Cerebellar nuclear complex (tissue), 1 donor: ENCODE measurements around the gene CEP85L.

ENCODE experiments used
- DNase-seq, 2 experiments: peaks; one replicate each; lab custom pipeline; 2025; lab: John Stamatoyannopoulos, UW

The CEP85L gene

DNA sequence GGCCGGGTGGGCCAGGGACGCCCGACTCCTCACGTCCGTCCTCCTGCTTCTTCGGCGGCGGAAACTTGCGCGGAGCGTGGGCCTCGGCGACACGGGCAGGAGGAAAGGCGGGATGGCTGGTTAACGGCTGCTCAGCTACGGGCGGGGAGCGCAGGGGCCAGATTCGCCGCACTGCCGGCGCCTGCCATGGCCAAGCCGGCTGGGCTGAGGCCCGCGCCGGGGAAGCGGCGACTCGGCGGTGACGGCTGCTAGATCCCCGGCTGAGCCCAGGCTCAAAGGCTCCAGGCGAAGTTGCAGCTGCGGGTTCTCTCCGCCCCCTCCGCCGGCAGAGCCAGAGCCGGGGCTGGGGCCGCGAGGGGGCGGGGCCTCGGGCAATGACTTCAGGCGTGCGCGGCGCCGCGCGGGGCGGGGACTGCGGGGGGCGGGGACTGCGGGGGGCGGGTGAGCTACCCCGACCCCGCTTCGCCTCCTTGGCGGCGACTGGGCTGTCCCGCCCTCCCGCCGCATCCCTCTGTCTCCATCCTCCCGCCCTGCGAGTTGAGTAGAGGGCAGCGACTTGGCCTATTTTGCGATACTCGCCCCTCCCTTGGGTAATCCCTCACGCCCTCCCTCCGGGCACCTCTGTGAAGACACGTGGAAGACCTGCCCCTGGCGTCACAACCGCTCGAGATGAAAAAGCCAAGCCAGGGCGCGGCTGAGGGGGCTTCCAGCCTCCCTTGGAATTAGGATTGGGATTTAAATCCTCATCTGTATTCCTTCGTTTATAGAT is at the start of gene CEP85L:
TSS of gene CEP85L (minus strand) at position 310 of the 769 bp plus-strand sequence. CDS start 322 bp downstream, outside the sequence.
- DNase-seq = peak; percentile 14 to 69

- DNase-seq = no peak
These were observed 49.1 kb upstream of the CEP85L start for GRCh38 chr6:118700531-118700930.

DNA sequence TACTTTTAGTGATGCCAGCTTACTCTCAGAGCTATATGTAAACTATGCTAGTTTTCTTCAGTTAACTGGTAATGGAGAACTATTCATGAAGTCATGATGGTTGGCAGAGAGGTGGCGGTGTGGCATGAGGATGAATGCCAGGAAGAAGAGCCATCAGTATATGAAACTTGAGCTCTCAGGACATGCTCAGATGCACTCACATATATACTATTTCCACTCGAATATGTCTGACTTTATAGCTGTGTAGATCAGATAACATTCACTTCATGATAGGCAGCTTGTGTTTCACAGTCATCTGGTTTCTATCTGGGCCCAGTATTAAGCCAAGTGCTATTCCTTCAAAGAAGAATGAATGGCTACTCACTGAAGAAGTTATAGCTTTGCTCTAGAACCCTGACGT is 46.2 kb upstream of the CEP85L start:
- DNase-seq = no peak

DNA sequence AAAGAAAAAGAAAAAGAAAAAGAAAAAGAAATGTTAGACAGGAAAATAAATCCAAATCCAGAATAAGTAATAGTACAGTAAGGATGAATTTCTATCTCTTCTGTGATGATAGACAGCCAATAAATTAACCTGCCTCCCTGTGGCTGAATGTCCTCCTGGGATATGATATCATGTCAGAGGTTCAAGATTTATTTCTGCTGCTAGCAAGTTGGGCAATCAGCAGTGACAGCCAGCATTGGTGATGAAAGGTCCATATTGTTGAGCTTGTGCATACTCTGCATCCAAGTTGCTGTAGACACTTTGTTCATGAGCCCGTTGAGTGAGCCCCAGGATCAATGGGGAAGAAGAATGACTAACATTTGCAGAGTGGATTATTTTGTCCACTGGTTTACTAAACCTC is 44.9 kb upstream of the CEP85L start:
- no peak for DNase-seq

DNA sequence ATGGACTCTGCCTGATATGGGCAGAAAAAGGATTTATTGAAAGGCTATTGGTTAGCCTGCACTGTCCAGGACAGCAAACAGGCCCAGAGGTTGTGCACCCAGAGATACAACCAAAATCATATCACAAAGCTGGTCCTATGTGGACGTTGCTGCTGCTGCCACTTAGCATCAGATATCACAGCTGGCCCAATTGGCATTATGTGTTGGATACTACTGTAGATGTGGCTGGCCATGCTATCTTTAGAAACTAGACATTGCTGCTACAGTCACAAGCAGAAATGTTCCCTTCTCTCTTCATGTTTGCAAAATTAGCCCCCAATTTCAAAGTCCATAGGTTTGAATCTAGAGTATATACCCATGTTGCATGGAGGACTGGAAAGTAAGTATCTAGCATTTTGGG is 42.2 kb upstream of the CEP85L start:
- DNase-seq = no peak

- no peak for DNase-seq
These were observed 34.5 kb upstream of the CEP85L start for GRCh38 chr6:118685823-118686449.

- DNase-seq = no peak
These were observed 32.8 kb upstream of the CEP85L start for GRCh38 chr6:118683881-118684872.

DNA sequence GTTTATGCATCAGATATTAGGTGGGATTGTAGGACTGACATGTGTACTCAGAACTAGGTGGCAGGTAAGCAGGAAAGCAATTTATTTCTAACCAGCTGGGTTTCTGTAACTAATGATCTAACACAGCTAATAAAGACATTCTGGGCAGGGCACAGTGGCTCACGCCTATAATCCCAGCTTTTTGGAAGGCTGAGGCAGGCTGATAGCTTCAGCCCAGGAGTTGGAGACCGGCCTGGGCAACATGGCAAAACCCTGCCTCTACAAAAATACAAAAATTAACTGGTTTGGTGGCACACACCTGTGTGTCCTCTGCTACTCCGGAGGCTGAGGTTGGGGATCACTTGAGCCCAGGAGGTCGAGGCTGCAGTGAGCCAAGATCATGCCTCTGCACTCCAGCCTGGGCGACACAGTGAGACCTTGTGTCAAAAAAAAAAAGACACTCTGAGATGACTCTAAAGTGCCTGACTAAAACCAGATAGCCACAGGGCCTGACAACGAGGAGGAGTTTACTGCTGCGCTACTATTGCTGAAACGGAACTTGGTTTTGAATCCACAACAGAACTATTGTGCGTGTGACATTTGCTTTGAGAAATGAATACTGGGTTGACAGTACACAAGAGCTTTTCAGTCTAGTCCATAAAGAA is 29.2 kb upstream of the CEP85L start:
- DNase-seq = no peak

- DNase-seq = no peak
These were observed 28.0 kb upstream of the CEP85L start for GRCh38 chr6:118679327-118679901.

DNA sequence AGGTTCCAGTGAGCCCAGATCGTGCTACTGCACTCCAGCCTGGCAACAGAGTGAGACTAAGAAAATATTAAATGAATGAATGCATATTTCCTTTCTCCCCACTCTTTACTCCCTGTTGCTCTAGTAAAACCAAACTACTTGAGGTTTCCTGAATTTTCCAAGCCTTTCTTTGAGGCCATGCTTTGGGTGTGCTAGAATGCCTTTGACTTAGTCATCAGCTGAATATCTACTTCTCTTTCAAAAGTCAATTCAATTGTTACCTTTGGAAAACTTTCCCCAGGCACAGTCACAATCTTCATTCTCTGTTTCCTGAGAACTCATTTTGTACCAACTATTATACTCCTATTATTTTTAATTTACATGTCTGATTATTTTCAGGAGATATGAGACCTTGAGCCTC is 27.5 kb upstream of the CEP85L start:
- no peak for DNase-seq

- DNase-seq = no peak
These were observed 25.8 kb upstream of the CEP85L start for GRCh38 chr6:118677193-118677592.

DNA sequence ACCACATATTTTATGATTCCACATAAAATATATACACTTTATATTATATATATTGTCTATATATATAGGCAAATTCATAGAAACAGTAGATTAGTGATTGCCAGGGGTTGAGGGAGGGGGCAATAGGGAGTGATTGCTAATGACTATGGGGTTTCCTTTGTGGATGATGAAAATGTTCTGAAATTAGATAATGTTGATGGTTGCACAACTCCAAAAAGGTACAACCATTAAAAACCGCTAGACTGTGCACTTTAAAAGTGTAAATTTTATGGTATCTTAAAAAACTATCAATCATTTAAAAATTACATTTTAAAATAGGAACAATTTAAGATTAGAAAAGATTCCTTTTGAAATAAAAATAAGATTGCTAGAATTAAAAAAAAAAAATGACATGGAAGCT is 23.8 kb upstream of the CEP85L start:
- DNase-seq = no peak

DNA sequence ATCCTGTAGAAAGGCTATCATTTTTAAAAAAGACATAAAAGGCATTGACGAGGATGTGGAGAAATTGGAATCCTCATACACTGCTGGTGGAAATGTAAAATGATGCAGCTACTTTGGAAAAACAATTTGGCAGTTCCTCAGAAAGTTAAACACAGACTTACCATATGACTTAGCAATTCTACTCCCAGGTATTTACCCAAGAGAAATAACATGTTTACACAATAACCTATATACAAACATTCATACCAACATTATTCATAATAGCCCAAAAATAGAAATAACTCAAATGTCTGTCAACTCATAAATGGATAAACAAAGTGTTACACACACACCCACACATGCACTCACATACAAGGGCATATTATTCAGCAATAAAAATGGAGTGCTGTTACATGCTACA is 23.4 kb upstream of the CEP85L start:
- DNase-seq = no peak

GRCh38 chr6:118672678-118673077 is 21.3 kb upstream of the CEP85L start:
- DNase-seq = no peak

- no peak for DNase-seq
These were observed 18.2 kb upstream of the CEP85L start for GRCh38 chr6:118669561-118669960.

GRCh38 chr6:118668761-118669385 is 17.5 kb upstream of the CEP85L start:
- DNase-seq = no peak

DNA sequence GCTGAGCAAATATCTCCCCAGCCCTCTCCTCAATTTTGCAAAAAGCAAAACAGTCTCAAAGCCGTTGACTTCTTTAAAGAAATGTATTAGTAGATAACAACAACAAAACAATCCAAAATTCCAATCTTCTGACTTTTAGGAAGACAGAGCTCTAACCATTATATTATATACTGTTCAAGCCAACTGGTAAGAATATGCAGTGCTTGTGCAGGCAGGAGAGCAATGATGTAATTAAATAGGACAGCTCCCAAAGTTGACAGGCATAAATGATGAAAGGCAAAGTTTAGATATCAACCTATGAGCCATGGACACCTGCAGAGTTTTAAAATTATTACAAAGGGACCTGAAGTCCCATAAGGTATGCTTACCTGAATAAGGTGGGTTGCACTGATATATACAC is 16.6 kb upstream of the CEP85L start:
- no peak for DNase-seq

GRCh38 chr6:118665011-118665410 is 13.6 kb upstream of the CEP85L start:
- DNase-seq = no peak

GRCh38 chr6:118663993-118664985 is 12.9 kb upstream of the CEP85L start:
- DNase-seq = no peak

DNA sequence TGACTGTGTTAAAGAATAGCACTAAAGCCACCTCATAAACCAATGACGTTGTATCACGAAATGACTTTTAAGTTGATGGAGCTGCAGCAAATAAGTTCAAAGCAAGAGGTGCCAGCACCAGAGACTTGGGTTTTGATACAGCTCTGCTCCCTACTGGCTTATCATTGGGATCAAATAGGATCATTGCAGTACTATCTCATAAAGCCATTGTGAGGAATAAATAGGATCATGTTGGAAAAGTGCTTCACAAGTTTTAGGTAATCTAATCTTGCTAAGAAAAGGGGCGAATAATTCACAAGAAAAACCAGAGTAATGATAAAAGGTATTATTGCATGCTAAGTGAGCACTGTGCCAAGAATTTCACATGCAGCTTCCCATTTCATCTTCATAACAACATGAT is 10.4 kb upstream of the CEP85L start:
- no peak for DNase-seq
